Calu3 (cell line): ENCODE results near the gene SLC30A5. TPM values are rescaled to one million over a fixed set of nuclear protein-coding genes. Genes with fewer than 3 reads are reported as not detected.
"Not testable (repeated sequence)": the region's sequence is repeated elsewhere in the genome, so short reads cannot be mapped to it uniquely, and the experiment has no call there.

ENCODE experiments used
- BruUV-seq: library from RNA; stranded (reverse); fragments of 400-500 nt; replicated peaks from 2 replicates; lab custom pipeline; 2021; lab: Mats Ljungman, UMichigan
- CTCF ChIA-PET: fragments of 300-600 bp; sonication (Branson Sonifier 250); formaldehyde crosslinking; loops from one replicate; lab custom pipeline; 2022; ENCODE audit warnings: antibody characterized with exemption; lab: Charles Lee
- DNase-seq: peaks from one replicate; pipeline ENCODE4 v3.0.0; 2022
- H3K27ac Mint-ChIP-seq: one replicate; pipeline ENCODE4 v1.8.0; 2022; ENCODE audit warnings: mixed read lengths; ENCODE audit not compliant: unreplicated experiment
- H3K27me3 Mint-ChIP-seq: one replicate; pipeline ENCODE4 v1.8.0; 2022; ENCODE audit warnings: mixed read lengths; ENCODE audit not compliant: unreplicated experiment
- H3K36me3 Mint-ChIP-seq: one replicate; pipeline ENCODE4 v1.8.0; 2022; ENCODE audit warnings: mild to moderate bottlenecking, moderate library complexity, mixed read lengths; ENCODE audit not compliant: insufficient read depth, unreplicated experiment
- H3K4me1 Mint-ChIP-seq: one replicate; pipeline ENCODE4 v1.8.0; 2022; ENCODE audit warnings: mild to moderate bottlenecking, low read depth, mixed read lengths; ENCODE audit not compliant: unreplicated experiment
- H3K4me3 Mint-ChIP-seq: one replicate; pipeline ENCODE4 v1.8.0; 2022; ENCODE audit warnings: mild to moderate bottlenecking, low read depth, moderate library complexity, mixed read lengths; ENCODE audit not compliant: unreplicated experiment
- H3K9me3 Mint-ChIP-seq: one replicate; pipeline ENCODE4 v1.8.0; 2022; ENCODE audit warnings: low read depth, mixed read lengths; ENCODE audit not compliant: unreplicated experiment
- CTCF ChIP-seq: fragments of 200-600 bp; IDR thresholded peaks from one replicate; pipeline ENCODE4 v1.8.0; 2022; ENCODE audit warnings: antibody characterized with exemption; ENCODE audit not compliant: unreplicated experiment
- intact Hi-C: fragments of 100-400 bp; cut with micrococcal nuclease; formaldehyde crosslinking; loops from one replicate; pipeline ENCODE4 v1.10.0; 2022; ENCODE audit not compliant: unreplicated experiment
- total RNA-seq: library from RNA; stranded (reverse); gene quantifications from 2 replicates; pipeline ENCODE4 v1.2.3, GENCODE V29; 2022

Gene SLC30A5
- total RNA-seq, 1 experiment from 2014 or later = 51.0 TPM

- Mint-ChIP-seq H3K27me3 (no peaks in the 10 kb centered on the region), H3K4me3 (no peak overlapping the region), H3K9me3 (no peaks in the 10 kb centered on the region), H3K27ac (no peak overlapping the region), H3K36me3 (no peaks in the 10 kb centered on the region), H3K4me1 (no peaks in the 10 kb centered on the region)
- no peak for DNase-seq
- intact Hi-C loops = no loop called here
- CTCF ChIA-PET = no interaction called here
- BruUV-seq = no TSS peak
- no peak for TF ChIP-seq CTCF
Observed at GRCh38 chr5:69140827-69141226, 47.0 kb downstream of the SLC30A5 start.

- BruUV-seq, intact Hi-C loops, H3K4me3 Mint-ChIP-seq, DNase-seq, H3K9me3 Mint-ChIP-seq, H3K27ac Mint-ChIP-seq, CTCF ChIA-PET, H3K36me3 Mint-ChIP-seq, H3K27me3 Mint-ChIP-seq, H3K4me1 Mint-ChIP-seq: not testable (repeated sequence)
Observed at GRCh38 chr5:69148576-69148975, 54.8 kb downstream of the SLC30A5 start.

- BruUV-seq = no TSS peak
- CTCF ChIA-PET = no interaction called here
- H3K27ac Mint-ChIP-seq = no peak overlapping the region
- no peaks in the 10 kb centered on the region for H3K36me3 Mint-ChIP-seq
- H3K9me3 Mint-ChIP-seq = no peaks in the 10 kb centered on the region
- no peaks in the 10 kb centered on the region for H3K4me1 Mint-ChIP-seq
- no peaks in the 10 kb centered on the region for H3K27me3 Mint-ChIP-seq
- no peak for TF ChIP-seq CTCF
- H3K4me3 Mint-ChIP-seq = no peak overlapping the region
- no peak for DNase-seq
- intact Hi-C loops = no loop called here
Observed at GRCh38 chr5:69148981-69149675, 55.3 kb downstream of the SLC30A5 start.

GRCh38 chr5:69149676-69150010, 55.8 kb downstream of the SLC30A5 start:
- Mint-ChIP-seq H3K9me3 (no peaks in the 10 kb centered on the region), H3K27me3 (no peaks in the 10 kb centered on the region), H3K4me3 (no peak overlapping the region), H3K36me3 (no peaks in the 10 kb centered on the region), H3K27ac (no peak overlapping the region), H3K4me1 (no peaks in the 10 kb centered on the region)
- intact Hi-C loops = no loop called here
- no peak for DNase-seq
- CTCF ChIA-PET = no interaction called here
- no peak for TF ChIP-seq CTCF
- no TSS peak for BruUV-seq

GRCh38 chr5:69152731-69153130, 58.9 kb downstream of the SLC30A5 start:
- intact Hi-C loops = no loop called here
- H3K4me1 Mint-ChIP-seq = no peaks in the 10 kb centered on the region
- H3K4me3 Mint-ChIP-seq = no peak overlapping the region
- H3K36me3 Mint-ChIP-seq = no peaks in the 10 kb centered on the region
- no TSS peak for BruUV-seq
- TF ChIP-seq CTCF = no peak
- H3K27ac Mint-ChIP-seq = no peak overlapping the region
- CTCF ChIA-PET = no interaction called here
- DNase-seq = no peak
- H3K9me3 Mint-ChIP-seq = no peaks in the 10 kb centered on the region
- H3K27me3 Mint-ChIP-seq = no peaks in the 10 kb centered on the region
